Gastroesophageal sphincter (tissue), 4 donors: ENCODE measurements around the gene AKAP13. TPM values are rescaled to one million over a fixed set of nuclear protein-coding genes. Genes with fewer than 3 reads are reported as not detected.
"Not testable (repeated sequence)": the region's sequence is repeated elsewhere in the genome, so short reads cannot be mapped to it uniquely, and the experiment has no call there.

Source experiments
- ATAC-seq: fragments of 150-250 bp; one replicate; pipeline ENCODE4 v1.9.1; 2016; ENCODE audit warnings: mild to moderate bottlenecking, moderate library complexity
- H3K27ac ChIP-seq, 4 donors: fragments of 200-600 bp; sonication (generic) in 3 of 4; 1 replicate in 3 of 4; 2 replicates in 1 of 4; pipeline ENCODE4 v1.5.1; 2016 to 2019
- H3K27me3 ChIP-seq: fragments of 200-600 bp; sonication (generic); one replicate; pipeline ENCODE4 v1.5.1; 2019
- H3K36me3 ChIP-seq, 2 donors: fragments of 200-600 bp; sonication (generic); one replicate each; pipeline ENCODE4 v1.5.1; 2019; ENCODE audit warnings: control low read depth in 1 of 2
- H3K4me1 ChIP-seq, 3 donors: fragments of 200-600 bp; sonication (generic); 1 replicate in 2 of 3; 2 replicates in 1 of 3; pipeline ENCODE4 v1.5.1; 2016 to 2019; ENCODE audit warnings: control low read depth in 2 of 3
- H3K4me3 ChIP-seq, 2 donors: fragments of 200-600 bp; sonication (generic); one replicate each; pipeline ENCODE4 v1.5.1; 2019; ENCODE audit warnings: mild to moderate bottlenecking in 1 of 2, moderate library complexity in 1 of 2
- H3K9me3 ChIP-seq, 3 donors: fragments of 200-600 bp; sonication (generic); one replicate each; pipeline ENCODE4 v1.5.1; 2017 to 2019; ENCODE audit warnings: control low read depth in 2 of 3
- CTCF ChIP-seq, 4 experiments: fragments of 200-600 bp in 2 of 4; fragments of 450-650 bp in 2 of 4; sonication (generic) in 1 of 4; IDR thresholded peaks; one replicate each; pipeline ENCODE4 v1.5.1; 2017 to 2019; ENCODE audit warnings: antibody characterized with exemption in 4 of 4, mild to moderate bottlenecking in 2 of 4, moderate library complexity in 2 of 4
- EP300 ChIP-seq: sonication (generic); formaldehyde crosslinking; IDR thresholded peaks from one replicate; pipeline ENCODE4 v1.6.1; 2017; ENCODE audit warnings: antibody characterized with exemption, mild to moderate bottlenecking
- POLR2A ChIP-seq, 2 donors: fragments of 450-650 bp; IDR thresholded peaks; one replicate each; pipeline ENCODE4 v1.6.1; 2017; ENCODE audit warnings: antibody characterized with exemption in 2 of 2, mild to moderate bottlenecking in 2 of 2, moderate library complexity in 1 of 2
- POLR2AphosphoS5 ChIP-seq: sonication (generic); formaldehyde crosslinking; IDR thresholded peaks from one replicate; pipeline ENCODE4 v1.6.1; 2017; ENCODE audit warnings: antibody characterized with exemption
- WGBS, 2 donors: methylation state at CpG; one replicate each; pipeline ENCODE4 v1.1.5; 2018; ENCODE audit warnings: low coverage in 1 of 2; 5-methylcytosine and 5-hydroxymethylcytosine counted together
- total RNA-seq, 4 donors: library from RNA; depleted of rRNA; stranded (reverse); fragments of >200 nt; gene quantifications; one replicate each; pipeline ENCODE4 v1.1.0, GENCODE V29; 2016

The AKAP13 gene
- total RNA-seq, 4 donors from 2014 or later = 196 to 252 (median 215) TPM

DNA sequence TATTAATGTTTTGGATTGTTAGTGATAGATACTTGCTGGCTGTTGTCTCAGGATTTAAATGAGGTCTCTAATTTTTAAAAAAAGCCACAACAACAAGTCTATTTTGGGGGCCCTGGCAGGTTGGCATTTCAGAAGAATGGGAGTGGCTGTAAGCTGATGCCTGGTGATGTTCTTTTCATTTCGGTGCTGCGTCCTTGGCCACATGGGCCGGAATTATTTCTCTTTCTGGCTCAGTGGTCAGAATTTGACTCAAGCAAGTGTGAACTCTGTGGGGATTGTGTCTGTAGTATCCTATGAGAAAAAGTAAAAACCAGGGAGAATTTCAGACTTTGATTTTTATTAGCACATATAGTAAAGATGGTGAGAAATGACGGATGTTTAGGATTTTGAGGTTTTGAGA, 203.0 kb downstream of the AKAP13 start:
- H3K36me3 ChIP-seq = peaks cover 0 to 28% of the 10 kb centered on the region in 2 donors
- TF ChIP-seq POLR2AphosphoS5 (no peak), EP300 (no peak), CTCF (IDR thresholded peaks at IDR 0.05) (no peak), POLR2A (IDR thresholded peaks at IDR 0.05) (no peak)
- H3K4me3 ChIP-seq = peak overlapping the region; percentile 42 to 62
- no peaks in the 10 kb centered on the region for H3K27me3 ChIP-seq
- H3K9me3 ChIP-seq = no peaks in the 10 kb centered on the region
- peak overlapping the region; percentile 65 to 91 (median 84) for H3K27ac ChIP-seq
- 0 to 42% methylated on average over 3 to 4 of the region's 4 CpGs for WGBS, 2 donors
- no peak for ATAC-seq
- H3K4me1 ChIP-seq = peaks cover 22 to 87% (median 39%) of the 10 kb centered on the region in 3 donors

DNA sequence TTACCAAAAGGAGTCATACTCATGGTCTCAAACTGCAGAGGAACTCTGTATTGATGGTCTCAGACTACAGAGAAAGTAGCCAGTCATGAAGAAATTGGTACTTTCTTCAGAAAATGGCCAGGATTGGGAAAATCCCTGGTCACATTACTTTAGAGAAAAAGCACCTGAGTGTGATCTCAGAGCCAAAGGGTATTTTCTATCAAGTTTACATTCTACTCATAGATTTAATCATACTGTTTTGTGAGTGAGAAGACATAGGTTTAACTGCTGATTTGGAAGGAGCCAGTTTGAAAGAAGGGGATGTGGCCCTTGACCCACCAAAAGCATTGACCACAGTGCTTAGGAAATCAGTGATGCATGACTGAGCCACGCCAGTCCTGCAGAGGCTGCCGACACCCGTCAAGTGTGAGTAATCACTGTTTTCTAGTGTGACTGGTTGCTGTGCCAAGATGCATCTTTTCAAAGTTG, 203.6 kb downstream of the AKAP13 start:
- ATAC-seq = peak; percentile 27
- WGBS, 2 donors = 6 to 56% methylated on average over 3 of the region's 3 CpGs
- H3K4me3 ChIP-seq = peak overlapping the region; percentile 42 to 62
- TF ChIP-seq CTCF (IDR thresholded peaks at IDR 0.05) = no peak
- no peak for TF ChIP-seq POLR2AphosphoS5
- no peak for TF ChIP-seq POLR2A (IDR thresholded peaks at IDR 0.05)
- TF ChIP-seq EP300 = no peak
- no peaks in the 10 kb centered on the region for H3K27me3 ChIP-seq
- peaks cover 27 to 87% (median 44%) of the 10 kb centered on the region in 3 donors for H3K4me1 ChIP-seq
- H3K36me3 ChIP-seq = peaks cover 0 to 28% of the 10 kb centered on the region in 2 donors
- H3K27ac ChIP-seq = peak overlapping the region; percentile 65 to 91 (median 84)
- H3K9me3 ChIP-seq = no peaks in the 10 kb centered on the region

- WGBS, 2 donors = 59% methylated on average over 3 to 4 of the region's 4 CpGs
- peaks cover 27 to 87% (median 46%) of the 10 kb centered on the region in 3 donors for H3K4me1 ChIP-seq
These were observed 204.5 kb downstream of the AKAP13 start for GRCh38 chr15:85584872-85585271.

DNA sequence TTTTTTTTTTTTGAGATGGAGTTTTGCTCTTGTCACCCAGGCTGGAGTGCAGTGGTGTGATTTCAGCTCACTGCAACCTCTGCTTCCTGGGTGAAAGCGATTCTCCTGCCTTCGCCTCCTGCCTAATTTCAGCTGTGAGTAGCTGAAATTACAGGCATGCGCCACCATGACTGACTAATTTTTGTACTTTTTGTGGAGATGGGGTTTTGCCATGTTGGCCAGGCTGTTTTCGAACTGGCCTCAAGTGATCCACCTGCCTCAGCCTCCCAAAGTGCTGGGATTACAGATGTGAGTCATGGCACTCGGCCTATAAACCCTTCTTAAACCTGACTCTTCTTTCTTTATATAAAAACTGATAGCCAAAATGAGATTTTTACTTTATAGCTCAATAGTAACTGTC, 205.8 kb downstream of the AKAP13 start:
- H3K4me3 ChIP-seq, H3K9me3 ChIP-seq, ATAC-seq, H3K27me3 ChIP-seq: not testable (repeated sequence)
- WGBS, 2 donors = 80 to 98% methylated on average over 4 to 5 of the region's 5 CpGs
- Histone ChIP-seq H3K36me3 (peaks cover 0 to 24% of the 10 kb centered on the region in 2 donors), H3K4me1 (peaks cover 28 to 87% (median 41%) of the 10 kb centered on the region in 3 donors), H3K27ac (peak overlapping the region in 3 of 4 donors; percentile 12 to 84 (median 84))

More at GRCh38 chr15:85584872-85585271, 204.5 kb downstream of the AKAP13 start:
- H3K9me3 ChIP-seq = no peaks in the 10 kb centered on the region
- ATAC-seq = no peak
- H3K27ac ChIP-seq = peak overlapping the region in 3 of 4 donors; percentile 84 to 91 (median 84)
- TF ChIP-seq EP300 (no peak), CTCF (IDR thresholded peaks at IDR 0.05) (no peak), POLR2AphosphoS5 (no peak), POLR2A (IDR thresholded peaks at IDR 0.05) (no peak)
- peak overlapping the region in 1 of 2 donors; percentile 42 for H3K4me3 ChIP-seq
- no peaks in the 10 kb centered on the region for H3K27me3 ChIP-seq
- peaks cover 0 to 28% of the 10 kb centered on the region in 2 donors for H3K36me3 ChIP-seq

DNA sequence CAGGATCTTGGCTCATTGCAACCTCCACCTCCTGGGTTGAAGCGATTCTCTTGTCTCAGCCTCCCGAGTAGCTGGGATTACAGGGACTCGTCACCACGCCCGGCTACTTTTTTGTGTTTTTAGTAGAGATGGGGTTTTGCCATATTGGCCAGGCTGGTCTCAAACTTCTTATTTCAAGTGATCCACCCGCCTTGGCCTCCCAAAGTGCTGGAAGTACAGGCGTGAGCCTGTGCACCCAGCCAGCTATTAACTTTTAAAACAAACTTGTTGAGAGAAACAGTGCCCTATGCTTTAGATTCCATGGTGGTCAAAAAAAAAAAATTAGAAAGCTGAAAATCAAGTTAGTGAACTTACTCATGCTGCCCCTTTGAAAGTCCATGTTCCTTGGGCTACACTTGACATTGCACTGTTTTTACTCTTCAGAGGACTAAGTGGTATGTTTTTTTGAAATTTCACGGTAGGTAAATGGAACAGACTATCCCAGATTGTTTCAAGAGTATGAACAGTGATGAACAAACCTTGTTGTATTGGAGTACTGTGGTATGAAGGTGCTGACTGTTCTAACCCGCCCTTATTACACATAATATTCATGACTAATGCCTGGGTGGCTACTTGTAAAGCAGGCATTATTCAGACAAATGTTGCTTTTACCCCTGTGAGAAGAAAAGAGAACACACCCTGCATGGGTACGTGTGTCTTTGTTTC, 207.5 kb downstream of the AKAP13 start:
- no peak overlapping the region for H3K4me3 ChIP-seq
- 70 to 80% methylated on average over 4 to 6 of the region's 10 CpGs for WGBS, 2 donors
- H3K36me3 ChIP-seq = peaks cover 0 to 18% of the 10 kb centered on the region in 2 donors
- no peaks in the 10 kb centered on the region for H3K9me3 ChIP-seq
- H3K27me3 ChIP-seq = no peaks in the 10 kb centered on the region
- peak overlapping the region in 3 of 4 donors; percentile 61 to 65 (median 64) for H3K27ac ChIP-seq
- H3K4me1 ChIP-seq = peaks cover 29 to 87% (median 32%) of the 10 kb centered on the region in 3 donors
- TF ChIP-seq CTCF (IDR thresholded peaks at IDR 0.05) = no peak
- no peak for TF ChIP-seq POLR2AphosphoS5
- no peak for TF ChIP-seq EP300
- TF ChIP-seq POLR2A (IDR thresholded peaks at IDR 0.05) = no peak
- ATAC-seq = peak; percentile 47
